Measurements from ENCODE around the gene PDE4D.

Gene PDE4D

GRCh38 chr5:59209758-59210359 is 683.7 kb downstream of the PDE4D start:
- no peaks in the 10 kb centered on the region for H3K4me1 ChIP-seq
- no peaks in the 10 kb centered on the region for H3K36me3 ChIP-seq
- H3K4me2 ChIP-seq = no peak overlapping the region
- H3K9ac ChIP-seq = no peak overlapping the region
- no peak for TF ChIP-seq Cebpa-rat (IDR thresholded peaks at IDR 0.05)
- H3K9me3 ChIP-seq = no peaks in the 10 kb centered on the region
- no peak overlapping the region for H3K27ac ChIP-seq
- no peaks in the 10 kb centered on the region for H4K20me1 ChIP-seq
- H3K27me3 ChIP-seq = no peaks in the 10 kb centered on the region
- H3K4me3 ChIP-seq = no peak overlapping the region

- no peak overlapping the region for H3K4me2 ChIP-seq
- H3K36me3 ChIP-seq = no peaks in the 10 kb centered on the region
- H3K27me3 ChIP-seq = no peaks in the 10 kb centered on the region
- no peak overlapping the region for H3K9ac ChIP-seq
- TF ChIP-seq Cebpa-rat (IDR thresholded peaks at IDR 0.05) = no peak
- no peaks in the 10 kb centered on the region for H4K20me1 ChIP-seq
- H3K9me3 ChIP-seq = no peaks in the 10 kb centered on the region
- no peak overlapping the region for H3K4me3 ChIP-seq
- no peaks in the 10 kb centered on the region for H3K4me1 ChIP-seq
- H3K27ac ChIP-seq = no peak overlapping the region
Measured at GRCh38 chr5:59208474-59208873, 685.1 kb downstream of the PDE4D start.

- H3K9me3 ChIP-seq = no peaks in the 10 kb centered on the region
- H3K36me3 ChIP-seq = no peaks in the 10 kb centered on the region
- TF ChIP-seq Cebpa-rat (IDR thresholded peaks at IDR 0.05) = no peak
- H3K4me2 ChIP-seq = no peak overlapping the region
- H3K4me3 ChIP-seq = no peak overlapping the region
- H4K20me1 ChIP-seq = no peaks in the 10 kb centered on the region
- H3K27me3 ChIP-seq = no peaks in the 10 kb centered on the region
- H3K4me1 ChIP-seq = no peaks in the 10 kb centered on the region
- no peak overlapping the region for H3K9ac ChIP-seq
- H3K27ac ChIP-seq = no peak overlapping the region
Measured at GRCh38 chr5:59207401-59207800, 686.1 kb downstream of the PDE4D start.

GRCh38 chr5:59206132-59206581 is 687.4 kb downstream of the PDE4D start:
- Histone ChIP-seq H3K9ac (no peak overlapping the region), H3K4me1 (no peaks in the 10 kb centered on the region), H3K27ac (no peak overlapping the region), H3K4me3 (no peak overlapping the region), H3K27me3 (no peaks in the 10 kb centered on the region), H3K9me3 (no peaks in the 10 kb centered on the region), H3K36me3 (no peaks in the 10 kb centered on the region), H4K20me1 (no peaks in the 10 kb centered on the region), H3K4me2 (no peak overlapping the region)
- TF ChIP-seq Cebpa-rat (IDR thresholded peaks at IDR 0.05) = no peak

GRCh38 chr5:59204114-59204897 is 689.2 kb downstream of the PDE4D start:
- no peak for TF ChIP-seq Cebpa-rat (IDR thresholded peaks at IDR 0.05)
- Histone ChIP-seq H3K4me3 (no peak overlapping the region), H3K9me3 (no peaks in the 10 kb centered on the region), H3K4me2 (no peak overlapping the region), H3K27me3 (no peaks in the 10 kb centered on the region), H3K36me3 (no peaks in the 10 kb centered on the region), H3K9ac (no peak overlapping the region), H4K20me1 (no peaks in the 10 kb centered on the region), H3K4me1 (no peaks in the 10 kb centered on the region), H3K27ac (no peak overlapping the region)

- Histone ChIP-seq H3K36me3 (no peaks in the 10 kb centered on the region), H3K9me3 (no peaks in the 10 kb centered on the region), H3K9ac (no peak overlapping the region), H3K27ac (no peak overlapping the region), H3K4me2 (no peak overlapping the region), H4K20me1 (no peaks in the 10 kb centered on the region), H3K27me3 (no peaks in the 10 kb centered on the region), H3K4me1 (no peaks in the 10 kb centered on the region), H3K4me3 (no peak overlapping the region)
- TF ChIP-seq Cebpa-rat (IDR thresholded peaks at IDR 0.05) = no peak
Measured at GRCh38 chr5:59199868-59200267, 693.7 kb downstream of the PDE4D start.

GRCh38 chr5:59198832-59199231 is 694.7 kb downstream of the PDE4D start:
- Histone ChIP-seq H3K27me3 (no peaks in the 10 kb centered on the region), H3K9ac (no peak overlapping the region), H3K4me3 (no peak overlapping the region), H3K4me1 (no peaks in the 10 kb centered on the region), H3K27ac (no peak overlapping the region), H3K36me3 (no peaks in the 10 kb centered on the region), H3K9me3 (no peaks in the 10 kb centered on the region), H4K20me1 (no peaks in the 10 kb centered on the region), H3K4me2 (no peak overlapping the region)
- TF ChIP-seq Cebpa-rat (IDR thresholded peaks at IDR 0.05) = no peak; the same call in 1 of the 2 replicates

GRCh38 chr5:59198365-59198764 is 695.2 kb downstream of the PDE4D start:
- Histone ChIP-seq H3K4me3 (no peak overlapping the region), H3K9ac (no peak overlapping the region), H4K20me1 (no peaks in the 10 kb centered on the region), H3K4me1 (no peaks in the 10 kb centered on the region), H3K9me3 (no peaks in the 10 kb centered on the region), H3K36me3 (no peaks in the 10 kb centered on the region), H3K27ac (no peak overlapping the region), H3K27me3 (no peaks in the 10 kb centered on the region), H3K4me2 (no peak overlapping the region)
- no peak for TF ChIP-seq Cebpa-rat (IDR thresholded peaks at IDR 0.05)

- H3K9ac ChIP-seq = no peak overlapping the region
- H3K27me3 ChIP-seq = no peaks in the 10 kb centered on the region
- H3K4me3 ChIP-seq = no peak overlapping the region
- TF ChIP-seq Cebpa-rat (IDR thresholded peaks at IDR 0.05) = no peak; the same call in 1 of the 2 replicates
- no peaks in the 10 kb centered on the region for H4K20me1 ChIP-seq
- H3K9me3 ChIP-seq = no peaks in the 10 kb centered on the region
- no peaks in the 10 kb centered on the region for H3K36me3 ChIP-seq
- H3K4me2 ChIP-seq = no peak overlapping the region
- no peaks in the 10 kb centered on the region for H3K4me1 ChIP-seq
- no peak overlapping the region for H3K27ac ChIP-seq
Measured at GRCh38 chr5:59197911-59198310, 695.6 kb downstream of the PDE4D start.

GRCh38 chr5:59193616-59194319 is 699.8 kb downstream of the PDE4D start:
- Histone ChIP-seq H3K4me1 (no peaks in the 10 kb centered on the region), H3K27me3 (no peaks in the 10 kb centered on the region), H3K4me3 (no peak overlapping the region), H4K20me1 (no peaks in the 10 kb centered on the region), H3K36me3 (no peaks in the 10 kb centered on the region), H3K4me2 (no peak overlapping the region), H3K9ac (no peak overlapping the region), H3K27ac (no peak overlapping the region), H3K9me3 (no peaks in the 10 kb centered on the region)
- TF ChIP-seq Cebpa-rat (IDR thresholded peaks at IDR 0.05) = no peak
